HEK293T (cell line): ENCODE data around the gene LHPP.
"Not testable (repeated sequence)": the region's sequence is repeated elsewhere in the genome, so short reads cannot be mapped to it uniquely, and the experiment has no call there.

Experiments
- CTCF ChIA-PET: fragments of 350-600 bp; formaldehyde crosslinking; extraction: SDS; loops from one replicate; lab custom pipeline; 2021; ENCODE audit warnings: antibody characterized with exemption, inconsistent platforms; lab: Yijun Ruan, JAX
- POLR2A ChIA-PET: fragments of 350-600 bp; formaldehyde crosslinking; extraction: SDS; loops from one replicate; lab custom pipeline; 2020; ENCODE audit warnings: antibody characterized with exemption, inconsistent platforms; lab: Yijun Ruan, JAX
- DNase-seq: peaks from one replicate; pipeline ENCODE4 v3.0.0; 2012; ENCODE audit warnings: mixed read lengths; ENCODE audit errors: extremely low spot score
- ARNT ChIP-seq: fragments of 450-650 bp; IDR thresholded peaks from 2 replicates; pipeline ENCODE4 v1.6.1; 2017; ENCODE audit warnings: mild to moderate bottlenecking
- BHLHE40 ChIP-seq: fragments of 450-650 bp; IDR thresholded peaks from 2 replicates; pipeline ENCODE4 v1.6.1; 2016; ENCODE audit warnings: mild to moderate bottlenecking, moderate library complexity, borderline replicate concordance
- CTBP1 ChIP-seq: fragments of 450-650 bp; IDR thresholded peaks from 2 replicates; pipeline ENCODE4 v1.6.1; 2016; ENCODE audit warnings: borderline replicate concordance
- ELF4 ChIP-seq: fragments of 450-650 bp; IDR thresholded peaks from 2 replicates; pipeline ENCODE4 v1.6.1; 2017; ENCODE audit warnings: antibody characterized with exemption
- FOXA1 ChIP-seq: fragments of 450-650 bp; IDR thresholded peaks from 2 replicates; pipeline ENCODE4 v1.6.1; 2016; ENCODE audit warnings: mild to moderate bottlenecking
- FOXK2 ChIP-seq: fragments of 450-650 bp; IDR thresholded peaks from 2 replicates; pipeline ENCODE4 v1.6.1; 2016; ENCODE audit warnings: mild to moderate bottlenecking
- FOXM1 ChIP-seq: fragments of 450-650 bp; IDR thresholded peaks from 2 replicates; pipeline ENCODE4 v1.6.1; 2017; ENCODE audit warnings: mild to moderate bottlenecking, borderline replicate concordance
- HDGF ChIP-seq: fragments of 450-650 bp; IDR thresholded peaks from 2 replicates; pipeline ENCODE4 v1.6.1; 2017; ENCODE audit warnings: antibody characterized with exemption, borderline replicate concordance
- L3MBTL2 ChIP-seq: fragments of 450-650 bp; conservative IDR thresholded peaks from 2 replicates; pipeline ENCODE4 v1.6.1; 2016; ENCODE audit warnings: mild to moderate bottlenecking
- LEF1 ChIP-seq: fragments of 450-650 bp; IDR thresholded peaks from 2 replicates; pipeline ENCODE4 v1.6.1; 2017; ENCODE audit warnings: mild to moderate bottlenecking, borderline replicate concordance
- NFRKB ChIP-seq: fragments of 450-650 bp; IDR thresholded peaks from 2 replicates; pipeline ENCODE4 v1.6.1; 2016; ENCODE audit warnings: mild to moderate bottlenecking, moderate library complexity
- PKNOX1 ChIP-seq: fragments of 450-650 bp; IDR thresholded peaks from 2 replicates; pipeline ENCODE4 v1.6.1; 2016
- SP1 ChIP-seq: fragments of 450-650 bp; IDR thresholded peaks from 2 replicates; pipeline ENCODE4 v1.6.1; 2017
- SUZ12 ChIP-seq: fragments of 450-650 bp; IDR thresholded peaks from 2 replicates; pipeline ENCODE4 v1.6.1; 2016; ENCODE audit warnings: mild to moderate bottlenecking
- TARDBP ChIP-seq: fragments of 450-650 bp; IDR thresholded peaks from 2 replicates; pipeline ENCODE4 v1.6.1; 2016
- ZNF384 ChIP-seq: fragments of 450-650 bp; IDR thresholded peaks from 2 replicates; pipeline ENCODE4 v1.6.1; 2016

Gene LHPP

DNA sequence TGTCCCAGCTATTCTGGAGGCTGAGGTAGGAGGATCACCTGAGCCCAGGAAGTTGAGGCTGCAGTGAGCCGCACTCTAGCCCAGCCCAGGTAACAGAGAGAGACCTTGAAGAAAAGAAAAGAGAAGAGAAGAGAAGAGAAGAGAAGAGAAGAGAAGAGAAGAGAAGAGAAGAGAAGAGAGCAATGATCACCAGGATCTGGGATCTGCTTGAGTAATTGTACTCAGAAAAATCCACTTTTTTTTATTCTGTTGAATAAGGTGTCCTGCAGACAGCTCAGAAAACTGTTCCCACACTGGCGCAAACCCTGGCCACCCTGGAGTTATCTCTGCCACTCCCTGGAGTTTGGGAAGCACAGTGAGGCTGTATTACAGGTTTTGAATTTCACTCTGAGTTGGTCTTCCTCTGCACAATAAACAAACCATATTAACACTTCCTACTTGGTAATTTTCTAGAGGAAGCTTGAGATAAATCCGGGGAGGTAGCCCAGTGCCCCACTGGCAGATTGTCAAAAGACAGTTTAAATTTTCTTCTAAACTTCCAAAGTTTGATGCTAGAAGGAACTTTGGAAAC is 33.3 kb upstream of the LHPP start:
- ChIA-PET CTCF (no interaction called here), POLR2A (interaction anchor here (0.7 kb wide), 1 partner anchor 10 kb away, joined by 3 read pairs; the partner anchor contains the start of gene OAT)
- no peak for TF ChIP-seq L3MBTL2
- TF ChIP-seq NFRKB, result no peak
- TF ChIP-seq ARNT, result no peak
- TF ChIP-seq SP1, result no peak
- no peak for TF ChIP-seq SUZ12
- no peak for TF ChIP-seq TARDBP
- no peak for DNase-seq

GRCh38 chr10:124429576-124429975 is 32.0 kb upstream of the LHPP start:
- POLR2A ChIA-PET, result no interaction called here
- CTCF ChIA-PET, result no interaction called here
- TF ChIP-seq FOXM1 (no peak), BHLHE40 (no peak), FOXK2 (no peak), CTBP1 (no peak), NFRKB (no peak), SP1 (no peak), L3MBTL2 (no peak), HDGF (no peak), TARDBP (no peak), PKNOX1 (no peak), FOXA1 (no peak), ZNF384 (no peak), ELF4 (no peak), ARNT (no peak), SUZ12 (no peak), LEF1 (no peak)
- no peak for DNase-seq

- DNase-seq, result no peak
- ChIA-PET POLR2A (no interaction called here), CTCF (no interaction called here)
- TF ChIP-seq LEF1, result no peak
- TF ChIP-seq PKNOX1, result no peak
- no peak for TF ChIP-seq FOXK2
- no peak for TF ChIP-seq TARDBP
- no peak for TF ChIP-seq ARNT
- TF ChIP-seq BHLHE40, result no peak
- no peak for TF ChIP-seq SP1
- no peak for TF ChIP-seq HDGF
- TF ChIP-seq ZNF384, result no peak
- no peak for TF ChIP-seq NFRKB
- TF ChIP-seq FOXM1, result no peak
- no peak for TF ChIP-seq SUZ12
- no peak for TF ChIP-seq FOXA1
- TF ChIP-seq CTBP1, result no peak
- no peak for TF ChIP-seq L3MBTL2
- TF ChIP-seq ELF4, result no peak
These were observed 31.5 kb upstream of the LHPP start for GRCh38 chr10:124430077-124430476.

DNA sequence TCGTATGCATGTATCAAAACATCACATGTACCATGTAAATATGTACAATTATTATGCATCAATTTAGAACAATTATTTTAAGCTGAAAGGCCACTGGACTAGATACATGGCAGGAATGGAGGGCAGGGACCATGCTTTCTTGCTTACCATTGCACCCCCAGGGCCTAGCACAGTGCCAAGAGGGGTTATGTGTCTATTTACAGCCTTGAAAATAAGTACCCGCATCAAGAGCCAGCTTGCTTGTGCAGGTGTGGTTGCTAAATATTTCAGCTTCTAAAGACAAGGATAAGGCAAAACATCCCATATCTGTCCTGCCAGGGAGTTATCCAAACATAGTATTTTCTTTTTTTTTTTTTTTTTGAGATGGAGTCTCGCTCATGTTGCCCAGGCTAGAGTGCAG is 28.2 kb upstream of the LHPP start:
- CTCF ChIA-PET, result no interaction called here
- DNase-seq, result no peak
- POLR2A ChIA-PET, result interaction anchor here (0.9 to 1.2 kb wide), 2 partner anchors 15 to 28 kb away, joined by 4 read pairs; partner anchors contain the start of genes LHPP and OAT
- TF ChIP-seq FOXA1 (no peak), CTBP1 (no peak), PKNOX1 (no peak), FOXM1 (no peak), TARDBP (no peak), L3MBTL2 (no peak), LEF1 (no peak), ZNF384 (no peak), HDGF (no peak)

GRCh38 chr10:124435683-124436082 is 25.9 kb upstream of the LHPP start:
- POLR2A ChIA-PET, CTCF ChIA-PET, DNase-seq: not testable (repeated sequence)

DNA sequence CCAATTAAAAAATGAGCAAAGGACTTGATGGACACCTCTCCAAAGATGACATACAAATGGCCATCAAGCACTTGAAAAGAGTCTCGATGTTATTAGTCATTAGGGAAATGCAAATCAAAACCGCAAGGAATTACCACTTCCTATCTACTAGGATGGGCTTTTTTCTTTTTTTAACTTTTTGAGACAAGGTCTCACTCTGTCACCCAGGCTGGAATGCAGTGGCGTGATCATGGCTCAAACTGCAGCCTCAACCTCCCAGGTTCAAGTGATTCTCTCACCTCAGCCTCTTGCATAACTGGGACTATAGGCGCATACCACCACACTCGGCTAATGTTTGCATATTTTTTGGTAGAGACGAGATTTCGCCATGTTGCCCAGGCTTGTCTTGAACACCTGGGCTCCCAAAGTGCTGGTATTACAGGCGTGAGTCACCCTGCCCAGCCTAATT is 25.4 kb upstream of the LHPP start:
- CTCF ChIA-PET, result no interaction called here
- no peak for DNase-seq
- POLR2A ChIA-PET, result no interaction called here
- TF ChIP-seq ELF4, result no peak
- TF ChIP-seq ARNT, result no peak
- TF ChIP-seq ZNF384, result no peak
- TF ChIP-seq LEF1, result no peak
- TF ChIP-seq FOXK2, result no peak
- TF ChIP-seq NFRKB, result no peak
- no peak for TF ChIP-seq SP1
- no peak for TF ChIP-seq BHLHE40
- TF ChIP-seq CTBP1, result no peak

DNA sequence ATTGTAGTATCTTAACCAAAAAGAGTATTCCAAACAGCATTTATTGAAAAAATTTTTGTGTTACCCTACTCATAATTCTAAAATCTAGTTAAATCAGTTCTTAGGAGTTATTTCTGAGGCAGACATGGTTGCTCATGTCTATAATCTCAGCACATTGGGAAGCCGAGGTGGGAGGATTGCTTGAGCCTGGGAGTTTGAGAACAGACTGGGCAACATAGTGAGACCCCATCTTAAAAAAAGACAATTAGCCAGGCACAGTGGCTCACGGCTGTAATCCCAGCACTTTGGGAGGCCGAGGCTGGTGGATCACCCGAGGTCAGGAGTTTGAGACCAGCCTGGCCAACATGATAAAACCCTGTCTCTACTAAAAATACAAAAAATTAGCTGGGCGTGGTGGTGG is 19.9 kb upstream of the LHPP start:
- CTCF ChIA-PET, result not testable (repeated sequence)

More for the DNA sequence above, 19.9 kb upstream of the LHPP start:
- DNase-seq, POLR2A ChIA-PET: not testable (repeated sequence)
